HL-60 (cell line): ENCODE measurements around the gene GPATCH11.

Source experiments
- POLR2AphosphoS5 ChIP-seq: IDR thresholded peaks from 2 replicates; pipeline ENCODE4 v1.6.1; 2012; ENCODE audit warnings: low read depth
- SPI1 ChIP-seq: IDR thresholded peaks from 2 replicates; pipeline ENCODE4 v1.6.1; 2012; ENCODE audit warnings: low read depth, mild to moderate bottlenecking, borderline replicate concordance
- TF ChIP-seq, protein P1 (sequence below): IDR thresholded peaks from one replicate; pipeline ENCODE4 v1.5.1; 2011; ENCODE audit warnings: low read length, control low read depth, inconsistent platforms; ENCODE audit not compliant: insufficient read depth
- TF ChIP-seq, protein P2 (sequence below): IDR thresholded peaks from 2 replicates; pipeline ENCODE4 v1.6.1; 2012; ENCODE audit warnings: low read depth; ENCODE audit not compliant: insufficient replicate concordance

DNA sequence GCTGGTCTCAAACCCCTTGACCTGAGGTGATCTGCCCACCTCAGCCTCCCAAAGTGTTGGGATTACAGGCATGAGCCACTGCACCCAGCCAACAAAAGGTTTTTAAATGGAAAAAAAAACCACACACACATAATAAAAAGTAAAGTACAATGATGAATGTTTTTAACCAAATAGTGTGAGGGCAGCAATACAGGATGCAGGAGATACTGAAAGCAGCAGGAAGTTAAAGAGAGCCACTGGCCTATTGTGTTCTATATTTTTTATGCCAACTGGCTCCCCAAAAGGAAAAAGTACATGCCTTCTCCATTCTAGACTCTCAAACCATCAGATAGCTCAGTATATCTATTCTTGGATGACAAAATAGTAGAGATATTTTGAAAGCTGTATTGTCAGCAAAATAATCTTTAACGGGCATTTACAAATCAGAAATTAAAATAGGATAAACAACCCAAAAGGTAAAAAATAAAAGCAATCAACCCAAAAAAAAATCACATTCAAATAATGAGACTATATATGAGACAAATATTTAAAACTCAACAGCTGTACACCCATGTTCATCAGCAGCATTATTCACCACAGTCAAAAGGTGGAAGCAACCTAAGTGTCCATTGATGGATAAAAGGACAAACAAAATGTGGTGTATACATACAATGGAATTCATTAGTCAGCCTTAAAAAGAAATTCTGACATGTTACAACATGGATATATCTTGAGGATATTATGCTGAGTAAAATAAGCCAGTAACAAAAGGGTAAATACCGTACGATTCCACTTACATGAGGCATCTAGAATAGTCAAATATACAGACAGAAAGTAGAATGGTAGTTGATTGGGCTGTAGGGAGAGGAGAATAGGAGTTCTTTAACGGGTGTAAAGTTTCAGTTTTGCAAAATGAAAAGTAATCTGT, 26.2 kb downstream of the GPATCH11 start:
- no peak for TF ChIP-seq SPI1
- TF ChIP-seq, protein P1, sequence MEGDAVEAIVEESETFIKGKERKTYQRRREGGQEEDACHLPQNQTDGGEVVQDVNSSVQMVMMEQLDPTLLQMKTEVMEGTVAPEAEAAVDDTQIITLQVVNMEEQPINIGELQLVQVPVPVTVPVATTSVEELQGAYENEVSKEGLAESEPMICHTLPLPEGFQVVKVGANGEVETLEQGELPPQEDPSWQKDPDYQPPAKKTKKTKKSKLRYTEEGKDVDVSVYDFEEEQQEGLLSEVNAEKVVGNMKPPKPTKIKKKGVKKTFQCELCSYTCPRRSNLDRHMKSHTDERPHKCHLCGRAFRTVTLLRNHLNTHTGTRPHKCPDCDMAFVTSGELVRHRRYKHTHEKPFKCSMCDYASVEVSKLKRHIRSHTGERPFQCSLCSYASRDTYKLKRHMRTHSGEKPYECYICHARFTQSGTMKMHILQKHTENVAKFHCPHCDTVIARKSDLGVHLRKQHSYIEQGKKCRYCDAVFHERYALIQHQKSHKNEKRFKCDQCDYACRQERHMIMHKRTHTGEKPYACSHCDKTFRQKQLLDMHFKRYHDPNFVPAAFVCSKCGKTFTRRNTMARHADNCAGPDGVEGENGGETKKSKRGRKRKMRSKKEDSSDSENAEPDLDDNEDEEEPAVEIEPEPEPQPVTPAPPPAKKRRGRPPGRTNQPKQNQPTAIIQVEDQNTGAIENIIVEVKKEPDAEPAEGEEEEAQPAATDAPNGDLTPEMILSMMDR = no peak
- TF ChIP-seq POLR2AphosphoS5 = no peak
- TF ChIP-seq, protein P2, sequence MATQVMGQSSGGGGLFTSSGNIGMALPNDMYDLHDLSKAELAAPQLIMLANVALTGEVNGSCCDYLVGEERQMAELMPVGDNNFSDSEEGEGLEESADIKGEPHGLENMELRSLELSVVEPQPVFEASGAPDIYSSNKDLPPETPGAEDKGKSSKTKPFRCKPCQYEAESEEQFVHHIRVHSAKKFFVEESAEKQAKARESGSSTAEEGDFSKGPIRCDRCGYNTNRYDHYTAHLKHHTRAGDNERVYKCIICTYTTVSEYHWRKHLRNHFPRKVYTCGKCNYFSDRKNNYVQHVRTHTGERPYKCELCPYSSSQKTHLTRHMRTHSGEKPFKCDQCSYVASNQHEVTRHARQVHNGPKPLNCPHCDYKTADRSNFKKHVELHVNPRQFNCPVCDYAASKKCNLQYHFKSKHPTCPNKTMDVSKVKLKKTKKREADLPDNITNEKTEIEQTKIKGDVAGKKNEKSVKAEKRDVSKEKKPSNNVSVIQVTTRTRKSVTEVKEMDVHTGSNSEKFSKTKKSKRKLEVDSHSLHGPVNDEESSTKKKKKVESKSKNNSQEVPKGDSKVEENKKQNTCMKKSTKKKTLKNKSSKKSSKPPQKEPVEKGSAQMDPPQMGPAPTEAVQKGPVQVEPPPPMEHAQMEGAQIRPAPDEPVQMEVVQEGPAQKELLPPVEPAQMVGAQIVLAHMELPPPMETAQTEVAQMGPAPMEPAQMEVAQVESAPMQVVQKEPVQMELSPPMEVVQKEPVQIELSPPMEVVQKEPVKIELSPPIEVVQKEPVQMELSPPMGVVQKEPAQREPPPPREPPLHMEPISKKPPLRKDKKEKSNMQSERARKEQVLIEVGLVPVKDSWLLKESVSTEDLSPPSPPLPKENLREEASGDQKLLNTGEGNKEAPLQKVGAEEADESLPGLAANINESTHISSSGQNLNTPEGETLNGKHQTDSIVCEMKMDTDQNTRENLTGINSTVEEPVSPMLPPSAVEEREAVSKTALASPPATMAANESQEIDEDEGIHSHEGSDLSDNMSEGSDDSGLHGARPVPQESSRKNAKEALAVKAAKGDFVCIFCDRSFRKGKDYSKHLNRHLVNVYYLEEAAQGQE = no peak
